Vagina (tissue), 2 donors: Measurements from ENCODE around the gene PTRH1.

Experiments used
- POLR2A ChIP-seq, 2 donors: fragments of 450-650 bp; IDR thresholded peaks; one replicate each; pipeline ENCODE4 v1.6.1; 2017; ENCODE audit warnings: antibody characterized with exemption in 2 of 2, mild to moderate bottlenecking in 2 of 2, moderate library complexity in 2 of 2
- TF ChIP-seq, protein P1 (sequence below), 3 experiments: fragments of 450-650 bp in 2 of 3; fragments of 200-600 bp in 1 of 3; sonication (generic) in 1 of 3; IDR thresholded peaks; one replicate each; pipeline ENCODE4 v1.5.1; 2017 to 2019; ENCODE audit warnings: antibody characterized with exemption in 3 of 3, mild to moderate bottlenecking in 2 of 3, moderate library complexity in 2 of 3

DNA sequence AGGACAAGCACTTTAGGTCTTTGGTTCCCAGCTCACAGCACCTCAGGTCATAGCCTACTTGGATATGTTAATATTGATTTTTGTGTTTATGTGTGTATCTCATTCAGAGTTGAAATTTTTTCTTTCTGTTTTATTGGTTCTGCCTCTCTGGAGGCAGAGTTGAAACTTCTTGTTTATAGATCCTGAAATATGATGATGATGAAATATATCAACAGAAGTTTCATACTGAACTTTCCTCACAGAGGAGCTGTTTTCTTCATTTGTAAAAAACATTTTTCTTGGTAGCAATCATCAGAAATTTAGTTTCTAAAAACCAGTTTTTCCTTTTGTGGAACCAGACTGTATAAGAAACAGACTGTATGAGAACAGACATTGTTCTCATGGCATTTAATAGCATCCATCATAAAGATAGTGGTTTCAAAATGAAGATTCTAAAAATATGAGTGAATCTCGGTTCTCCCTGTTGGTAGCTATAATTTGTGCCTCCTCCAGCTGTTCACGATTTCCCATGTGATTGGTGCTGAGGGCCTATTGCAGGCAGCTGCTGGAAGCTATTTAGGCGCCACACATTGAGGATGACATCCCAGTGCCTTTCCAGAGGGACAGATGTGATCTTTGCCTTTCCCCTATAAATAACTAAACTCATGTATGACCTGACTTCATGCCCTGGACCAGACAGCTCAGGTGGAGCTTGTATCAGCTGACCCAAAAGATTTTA lies 48.2 kb downstream of the PTRH1 start:
- TF ChIP-seq POLR2A (IDR thresholded peaks at IDR 0.05): no peak
- TF ChIP-seq, protein P1, sequence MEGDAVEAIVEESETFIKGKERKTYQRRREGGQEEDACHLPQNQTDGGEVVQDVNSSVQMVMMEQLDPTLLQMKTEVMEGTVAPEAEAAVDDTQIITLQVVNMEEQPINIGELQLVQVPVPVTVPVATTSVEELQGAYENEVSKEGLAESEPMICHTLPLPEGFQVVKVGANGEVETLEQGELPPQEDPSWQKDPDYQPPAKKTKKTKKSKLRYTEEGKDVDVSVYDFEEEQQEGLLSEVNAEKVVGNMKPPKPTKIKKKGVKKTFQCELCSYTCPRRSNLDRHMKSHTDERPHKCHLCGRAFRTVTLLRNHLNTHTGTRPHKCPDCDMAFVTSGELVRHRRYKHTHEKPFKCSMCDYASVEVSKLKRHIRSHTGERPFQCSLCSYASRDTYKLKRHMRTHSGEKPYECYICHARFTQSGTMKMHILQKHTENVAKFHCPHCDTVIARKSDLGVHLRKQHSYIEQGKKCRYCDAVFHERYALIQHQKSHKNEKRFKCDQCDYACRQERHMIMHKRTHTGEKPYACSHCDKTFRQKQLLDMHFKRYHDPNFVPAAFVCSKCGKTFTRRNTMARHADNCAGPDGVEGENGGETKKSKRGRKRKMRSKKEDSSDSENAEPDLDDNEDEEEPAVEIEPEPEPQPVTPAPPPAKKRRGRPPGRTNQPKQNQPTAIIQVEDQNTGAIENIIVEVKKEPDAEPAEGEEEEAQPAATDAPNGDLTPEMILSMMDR (IDR thresholded peaks at IDR 0.05): no peak
